NCI-H146 (cell line): ENCODE measurements around the gene NUFIP1.
"Not testable (repeated sequence)": the region's sequence is repeated elsewhere in the genome, so short reads cannot be mapped to it uniquely, and the experiment has no call there.

Experiments used
- DNase-seq: peaks from one replicate; lab custom pipeline; 2025; lab: John Stamatoyannopoulos, UW

NUFIP1 gene

DNA sequence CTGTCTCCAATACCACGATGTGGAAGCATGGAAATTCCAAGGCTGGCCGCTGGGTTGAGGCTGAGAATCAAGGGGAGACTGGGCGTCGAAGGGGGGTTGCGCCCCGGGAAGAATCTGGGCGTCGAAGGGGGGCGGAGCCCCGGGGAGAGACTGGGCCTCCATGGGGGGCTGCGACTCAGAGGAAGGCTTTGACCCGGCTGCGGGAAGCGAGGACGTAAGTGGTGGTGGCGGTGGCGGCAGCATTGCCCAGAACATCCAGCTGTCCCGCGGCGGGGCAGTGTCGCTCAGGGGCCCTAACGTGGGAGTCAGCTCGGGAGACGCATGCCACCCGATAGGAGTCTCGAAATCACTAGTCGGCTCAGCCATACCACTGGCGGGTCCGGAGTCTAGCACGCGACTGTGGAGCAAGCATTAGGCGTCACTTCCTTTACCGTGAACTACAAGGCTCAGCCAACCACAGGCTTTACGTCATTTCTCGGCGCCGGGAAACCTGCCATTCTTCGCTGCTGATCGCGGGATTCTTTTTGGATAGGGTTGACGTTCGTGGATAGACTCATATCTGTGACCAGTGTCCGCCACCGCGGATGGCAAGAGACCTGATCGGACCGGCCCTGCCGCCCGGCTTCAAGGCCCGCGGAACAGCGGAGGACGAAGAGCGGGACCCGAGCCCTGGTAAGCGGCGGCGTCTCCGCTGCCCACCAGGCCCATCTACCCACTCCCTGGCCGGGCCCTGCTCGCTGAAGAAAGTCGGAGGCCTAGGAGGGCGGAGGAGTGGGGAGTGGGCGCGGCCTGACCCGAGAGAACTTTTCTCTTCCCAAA is at the start of gene NUFIP1, which contains the start of gene GPALPP1:
Gene NUFIP1, minus strand, starts transcription at position 401 of the 819 bp plus-strand sequence. Its CDS starts 35 bp downstream, at position 366.
Gene GPALPP1, plus strand, starts transcription at position 468 of the 819 bp plus-strand sequence. Its CDS starts 117 bp downstream, at position 585.
- peak; percentile 90 for DNase-seq

DNA sequence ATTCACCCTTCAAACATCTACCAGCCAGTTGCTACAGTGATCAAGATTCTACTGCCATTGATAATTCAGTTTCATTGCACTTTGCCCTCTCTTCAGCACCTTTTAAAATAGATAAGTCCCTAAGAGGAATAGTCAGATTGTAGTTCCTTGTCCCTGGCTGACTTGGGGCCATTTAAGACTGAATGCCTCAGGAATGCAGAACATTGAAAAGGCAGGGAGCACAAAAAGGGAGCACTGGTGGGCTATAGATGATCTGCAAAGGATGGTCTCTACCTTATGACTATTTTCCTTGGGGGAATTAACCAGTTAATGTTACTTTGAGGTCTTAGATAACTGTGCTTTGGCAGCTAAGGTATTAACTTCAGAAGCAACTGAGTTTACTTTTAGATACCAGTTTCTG is 46.9 kb upstream of the NUFIP1 start:
- DNase-seq, result no peak

DNA sequence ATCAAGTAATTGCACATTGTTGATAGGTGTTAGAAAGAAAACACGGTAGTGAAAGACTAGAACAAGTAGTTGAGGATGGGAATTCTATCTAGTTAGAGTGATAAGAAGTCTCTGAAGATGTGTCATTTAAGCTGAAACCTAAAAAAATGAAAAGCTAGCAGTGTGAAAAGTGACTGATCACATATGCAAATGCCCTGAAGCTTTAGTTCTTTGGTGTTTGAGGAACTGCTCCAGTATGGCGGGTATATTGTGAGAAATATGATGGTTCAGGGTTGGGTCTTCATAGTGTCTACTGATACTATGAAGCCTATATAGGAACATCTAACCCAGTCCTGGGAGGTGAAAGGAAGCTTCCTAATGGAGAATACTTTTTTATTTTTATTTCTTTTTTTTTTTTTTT is 45.1 kb upstream of the NUFIP1 start:
- no peak for DNase-seq

DNA sequence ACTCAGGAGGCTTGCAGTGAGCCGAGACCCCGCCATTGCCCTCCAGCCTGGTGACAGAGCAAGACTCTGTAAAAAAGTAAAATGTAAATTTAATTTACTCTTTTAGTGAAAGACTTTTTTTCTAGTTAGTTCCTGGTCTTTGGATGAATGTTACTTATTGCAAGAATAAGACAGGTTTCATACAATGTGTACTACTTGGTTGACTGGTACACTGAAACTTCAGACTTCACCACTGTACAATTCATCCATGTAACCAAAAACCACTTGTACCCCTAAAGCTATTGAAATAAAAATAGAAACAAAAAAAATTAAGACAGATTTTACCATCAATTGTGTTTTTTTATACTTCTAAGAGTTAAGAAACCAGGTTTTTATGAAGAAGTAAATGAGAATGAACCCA is 35.6 kb upstream of the NUFIP1 start:
- DNase-seq, result no peak

DNA sequence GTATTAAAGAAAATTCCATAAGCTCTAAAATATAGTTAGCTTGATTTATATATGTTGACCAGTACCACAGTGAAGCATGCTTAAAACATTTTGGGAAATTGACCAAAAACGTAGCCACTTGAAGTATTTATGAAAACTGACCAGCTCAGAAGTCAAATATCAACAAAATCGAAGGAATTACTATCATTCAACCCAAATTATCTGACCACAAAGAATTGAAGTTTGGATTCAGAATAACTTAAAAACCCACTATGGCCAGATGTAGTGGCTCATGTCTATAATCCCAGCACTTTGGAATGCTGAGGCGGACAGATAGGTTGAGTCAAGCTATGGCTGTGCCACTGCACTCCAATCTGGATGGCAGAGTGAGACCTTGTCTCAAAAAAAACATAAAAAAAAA is 32.0 kb upstream of the NUFIP1 start:
- no peak for DNase-seq

DNA sequence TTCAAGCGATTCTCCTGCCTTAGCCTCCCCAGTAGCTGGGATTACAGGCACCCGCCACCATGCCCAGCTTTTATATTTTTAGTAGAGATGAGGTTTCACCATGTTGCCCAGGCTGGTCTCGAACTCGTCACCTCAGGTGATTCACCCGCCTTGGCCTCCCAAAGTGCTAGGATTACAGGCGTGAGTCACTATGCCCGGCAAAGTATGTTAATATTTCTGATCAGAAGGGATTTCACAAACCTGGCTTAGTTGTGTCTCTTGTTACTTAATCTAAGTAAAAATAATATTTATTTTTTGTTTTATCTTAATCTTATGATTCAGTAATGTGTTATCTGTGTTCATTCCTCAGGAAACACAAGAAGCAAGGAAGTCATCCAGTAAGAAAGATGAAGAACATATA is 30.7 kb upstream of the NUFIP1 start:
- not testable (repeated sequence) for DNase-seq

DNA sequence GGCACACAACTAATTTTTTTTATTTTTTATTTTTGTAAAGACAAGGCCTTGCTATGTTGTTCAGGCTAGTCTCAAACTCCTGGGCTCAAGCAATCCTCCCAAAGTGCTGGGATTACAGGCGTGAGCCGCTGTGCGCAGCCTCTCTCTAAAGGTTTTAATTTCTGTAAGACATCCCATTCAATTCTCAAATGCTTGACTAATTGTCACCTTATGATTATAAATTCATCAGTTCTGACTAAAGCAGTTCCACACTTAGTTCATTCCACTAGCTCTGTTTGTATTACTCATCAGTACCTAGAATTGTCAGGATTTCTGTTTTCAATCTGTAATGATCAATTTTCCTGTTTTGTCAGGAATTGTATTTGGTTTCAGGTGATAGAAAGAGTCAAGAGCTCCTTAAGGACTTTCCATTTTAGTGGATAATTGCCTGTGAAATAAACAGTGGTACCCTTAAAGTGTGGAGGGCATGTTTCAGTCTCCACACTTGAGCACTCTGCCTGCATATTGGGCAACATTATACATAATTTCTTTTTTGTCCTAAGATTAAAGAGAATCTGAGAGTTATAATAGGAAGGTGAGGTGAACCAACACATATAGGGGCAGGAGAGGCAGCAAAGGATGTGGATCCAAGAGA is 27.6 kb upstream of the NUFIP1 start:
- no peak for DNase-seq

DNA sequence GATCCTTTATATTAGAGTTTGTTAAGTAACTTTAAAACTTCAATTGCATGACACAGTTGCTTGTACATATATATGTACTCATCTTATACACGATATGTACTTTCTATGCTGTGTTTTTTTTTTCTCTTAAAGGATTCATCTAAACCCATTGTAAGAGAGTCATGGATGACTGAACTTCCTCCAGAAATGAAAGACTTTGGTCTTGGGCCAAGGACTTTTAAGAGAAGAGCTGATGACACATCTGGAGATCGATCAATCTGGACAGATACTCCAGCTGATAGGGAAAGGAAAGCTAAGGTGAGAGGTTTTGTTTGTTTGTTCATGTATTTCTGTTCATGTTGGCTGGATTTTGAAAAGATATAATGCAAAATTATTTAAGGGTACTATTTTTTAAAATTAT is 26.0 kb upstream of the NUFIP1 start:
- no peak for DNase-seq

DNA sequence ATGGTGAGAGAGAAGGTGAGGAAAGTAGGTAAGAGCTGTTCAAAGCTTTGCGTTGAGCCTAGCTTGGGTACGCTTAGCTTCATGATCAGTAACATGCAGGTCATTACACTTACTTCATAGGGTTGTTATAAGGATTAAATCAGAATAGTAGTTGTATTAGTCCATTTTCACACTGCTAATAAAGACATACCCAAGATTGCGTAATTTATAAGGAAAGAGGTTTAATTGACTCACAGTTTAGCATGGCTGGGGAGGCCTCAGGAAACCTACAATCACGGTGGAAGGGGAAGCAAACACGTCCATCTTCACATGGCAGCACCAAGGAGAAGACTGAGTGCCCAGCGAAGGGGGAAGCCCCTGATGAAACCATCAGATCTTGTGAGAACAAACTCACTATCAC is 21.9 kb upstream of the NUFIP1 start:
- no peak for DNase-seq

DNA sequence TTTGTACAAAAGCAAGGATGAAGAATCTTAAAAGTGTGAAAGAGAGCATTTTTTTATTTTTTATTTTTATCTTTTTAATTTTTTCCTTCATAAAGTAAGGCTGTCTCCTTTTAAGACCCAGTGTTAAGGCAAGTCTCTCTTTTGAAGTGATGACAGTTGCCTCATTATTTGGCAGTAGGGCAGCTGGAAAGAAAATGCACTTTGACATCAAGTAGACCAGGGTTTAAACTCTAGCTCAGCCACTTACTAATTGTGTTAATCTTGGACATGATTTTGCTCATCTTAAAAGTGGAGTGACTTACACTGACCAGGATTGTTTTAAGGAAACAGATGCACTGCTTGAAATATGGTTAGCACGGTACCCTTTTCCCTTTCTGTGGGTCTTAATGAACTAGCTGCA is 18.6 kb upstream of the NUFIP1 start:
- DNase-seq, result no peak

DNA sequence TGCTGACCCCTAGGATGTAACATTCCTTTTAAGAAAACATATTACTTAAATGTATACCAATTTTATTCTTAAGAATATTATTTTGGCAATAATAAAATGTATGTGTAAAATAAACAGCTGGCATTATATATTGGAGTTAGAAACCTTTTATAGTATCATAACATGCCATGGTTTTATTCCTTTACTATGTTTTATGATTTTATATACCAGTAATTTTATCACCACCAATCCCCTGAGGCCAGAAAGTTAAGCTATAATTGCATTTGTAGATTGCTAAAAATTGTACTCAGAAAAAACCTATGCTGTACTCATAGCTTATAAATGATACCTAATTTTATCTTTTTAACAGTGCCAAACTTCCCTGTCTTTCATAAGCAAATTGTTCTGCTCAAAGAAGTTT is 18.0 kb upstream of the NUFIP1 start:
- DNase-seq, result no peak

DNA sequence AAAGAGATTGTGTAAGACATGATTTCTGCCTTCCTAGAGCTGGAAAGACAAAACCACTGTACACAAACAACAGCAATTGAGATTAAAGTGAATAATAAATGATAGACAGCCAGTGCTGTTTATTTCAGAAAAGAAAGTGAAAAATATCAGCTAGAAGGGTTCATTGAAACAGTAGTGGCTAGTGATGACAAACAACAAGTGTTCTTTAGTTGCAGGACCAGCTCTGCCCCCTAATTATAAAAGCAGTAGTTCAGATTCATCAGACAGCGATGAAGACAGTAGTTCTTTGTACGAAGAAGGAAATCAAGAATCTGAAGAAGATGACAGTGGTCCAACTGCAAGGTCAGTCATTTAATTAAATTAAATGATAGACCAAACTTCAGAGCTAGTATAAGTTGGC is 14.8 kb upstream of the NUFIP1 start:
- no peak for DNase-seq

DNA sequence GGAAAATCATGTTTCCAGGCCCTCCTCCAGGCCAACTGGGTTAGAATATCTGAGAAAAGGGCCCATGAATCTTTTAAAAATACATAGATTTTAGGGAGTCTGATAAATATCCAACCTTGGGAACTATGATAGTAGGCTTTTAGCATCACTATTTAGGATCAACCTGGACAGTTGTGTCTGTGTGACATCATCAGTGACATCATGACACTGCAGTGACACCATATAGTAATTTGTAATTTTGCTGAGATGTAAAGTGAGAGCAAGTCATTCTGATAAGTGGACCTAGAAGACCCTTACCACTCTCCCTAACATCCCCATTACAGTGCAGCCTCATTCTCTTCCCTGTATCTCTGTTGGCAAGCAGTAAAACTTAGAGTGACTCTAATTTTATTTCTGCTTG is 14.1 kb upstream of the NUFIP1 start:
- DNase-seq, result no peak

DNA sequence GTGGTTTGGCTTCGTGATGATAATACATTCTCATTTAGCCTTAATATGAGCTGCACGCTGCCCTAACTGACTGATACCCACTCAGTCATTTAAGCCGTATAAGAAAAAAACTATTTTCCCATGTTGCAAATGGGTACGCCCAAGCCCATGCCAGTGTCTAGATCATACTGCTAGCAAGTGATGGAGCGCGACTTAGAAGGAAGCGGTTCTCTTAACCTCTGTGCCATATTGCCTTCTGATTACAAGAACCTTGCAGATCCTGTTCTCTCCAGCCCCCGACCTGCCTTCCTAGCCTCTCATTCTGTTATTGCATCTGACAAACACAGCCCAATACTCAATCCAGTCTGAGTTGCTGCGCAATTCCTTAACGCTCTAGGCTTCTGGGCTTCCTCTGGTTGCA is 670 bp upstream of the NUFIP1 start:
- DNase-seq, result no peak

DNA sequence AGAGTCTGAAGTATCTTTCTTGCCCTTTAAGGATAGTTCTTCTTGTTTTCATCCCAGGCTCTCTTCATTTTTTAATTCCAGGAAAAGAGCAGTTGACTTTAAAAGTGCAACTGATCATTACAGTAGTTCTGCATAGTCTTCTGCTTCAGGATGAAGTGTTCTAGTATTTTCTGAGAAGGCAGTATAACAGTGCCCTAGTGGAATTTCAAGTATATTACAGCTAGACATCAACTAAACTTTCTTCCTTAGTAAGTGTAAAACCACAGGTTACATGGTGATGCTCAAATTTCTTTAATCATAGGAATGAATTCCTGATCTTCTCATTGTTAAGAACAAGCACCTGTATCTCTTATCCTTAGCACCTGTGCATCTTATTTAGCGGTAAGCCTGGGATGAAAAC is 10.9 kb downstream of the NUFIP1 start:
- no peak for DNase-seq

DNA sequence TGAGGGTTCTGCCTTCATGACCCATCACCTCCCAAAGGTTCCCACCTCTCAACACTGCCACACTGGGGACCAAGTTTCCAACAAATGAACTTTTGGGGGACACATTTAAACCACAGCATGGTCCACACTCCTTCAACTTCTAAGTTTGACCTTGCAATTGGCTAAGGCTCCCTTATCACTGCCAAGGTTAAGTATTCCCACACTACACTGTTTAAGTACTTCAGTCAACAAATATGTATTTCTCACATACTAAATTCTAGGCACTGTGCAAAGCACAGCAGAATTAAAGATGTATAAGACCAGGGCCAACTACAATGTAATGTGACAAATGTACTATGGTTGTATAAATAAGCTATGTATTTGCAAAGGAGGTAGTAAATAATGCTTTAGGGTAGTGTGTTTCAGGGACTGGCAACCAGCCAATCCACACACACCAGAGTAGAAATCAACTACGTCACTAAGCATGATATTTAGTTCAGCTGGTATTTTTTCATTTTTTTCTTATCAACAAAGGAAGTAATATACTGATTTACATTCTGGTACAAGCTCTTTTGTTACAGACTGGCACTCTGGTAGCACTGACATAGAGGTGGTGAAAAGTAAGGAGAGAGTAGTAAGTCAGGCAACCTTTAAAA is 12.2 kb downstream of the NUFIP1 start:
- DNase-seq, result no peak

DNA sequence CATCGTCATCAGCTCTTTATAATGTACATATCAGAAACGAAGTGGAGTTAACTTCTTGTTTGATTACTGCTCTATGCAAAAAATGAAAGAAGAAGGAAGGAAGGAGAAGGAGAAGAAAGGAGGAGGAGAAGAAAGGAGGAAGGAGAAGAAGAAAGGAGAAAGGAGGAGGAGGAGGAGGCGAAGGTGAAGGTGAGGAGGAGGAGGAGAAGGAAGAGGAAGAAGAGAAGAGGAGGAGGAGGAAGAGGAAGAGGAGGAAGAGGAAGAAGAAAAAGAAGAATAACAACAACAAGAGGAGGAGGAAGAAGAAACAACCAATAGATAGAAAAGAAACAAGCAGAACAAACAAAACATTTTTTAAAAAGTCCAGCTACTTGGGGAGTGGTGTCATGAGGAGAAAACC is 13.1 kb downstream of the NUFIP1 start:
- no peak for DNase-seq

DNA sequence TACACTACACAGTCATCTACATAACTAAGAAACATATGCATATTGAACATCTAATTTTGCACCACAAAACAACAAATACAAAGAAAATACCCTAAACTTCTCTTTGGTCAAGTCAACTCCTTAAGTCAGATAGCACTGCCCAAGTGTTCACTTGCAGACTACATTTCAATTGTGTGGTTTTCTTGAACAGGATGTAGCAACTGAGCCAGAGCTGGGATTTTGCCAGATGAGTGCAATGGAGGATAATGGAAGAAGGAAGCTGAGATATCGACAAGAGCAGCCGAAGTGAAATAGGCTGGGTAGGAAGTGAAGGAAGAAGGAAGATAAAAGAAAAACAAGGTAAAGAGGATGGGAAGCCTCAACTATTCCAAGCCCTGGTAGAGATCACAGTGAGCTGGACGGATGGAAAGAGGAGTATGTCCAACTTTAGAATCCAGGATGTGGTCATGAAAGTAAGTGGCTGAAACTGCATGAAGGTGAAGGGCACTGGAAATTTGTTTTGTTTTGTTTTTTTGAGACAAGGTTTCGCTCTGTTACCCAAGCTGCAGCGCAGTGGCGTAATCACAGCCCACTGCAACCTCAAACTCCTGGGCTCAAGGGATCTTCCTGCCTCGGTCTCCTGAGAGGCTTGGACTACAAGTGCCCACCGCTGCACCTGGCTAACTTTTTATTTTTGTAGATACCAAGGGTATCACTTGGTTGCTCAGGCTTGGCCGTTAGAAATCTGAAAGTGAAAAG is 15.0 kb downstream of the NUFIP1 start:
- DNase-seq, result no peak

DNA sequence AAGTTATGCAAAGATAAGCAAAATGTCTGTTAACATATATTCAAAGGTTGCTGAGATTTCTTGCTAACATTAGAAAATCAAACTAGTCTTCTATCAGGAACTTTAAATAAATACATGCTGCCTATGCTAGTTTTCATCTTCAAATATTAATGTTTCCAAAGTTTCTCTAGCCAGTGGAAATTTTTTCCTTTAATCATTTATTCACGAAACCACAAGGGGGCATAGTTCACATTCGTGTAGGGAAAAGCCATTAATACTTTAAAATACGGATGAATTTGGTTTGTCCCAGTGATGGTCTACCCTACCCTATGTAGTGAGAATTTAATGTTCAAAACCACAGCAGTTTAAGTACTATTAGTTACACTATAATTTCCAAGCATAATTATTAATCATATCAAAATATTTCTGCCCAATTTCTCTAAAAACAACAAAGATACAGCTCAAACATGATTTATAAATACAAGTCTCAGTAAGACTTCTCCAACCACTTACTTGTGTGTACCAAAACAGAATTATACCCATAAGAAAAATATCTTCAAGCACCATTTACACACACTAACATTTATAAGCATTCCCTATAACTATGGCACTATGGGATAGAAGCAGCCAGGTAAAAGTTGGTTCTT is 16.2 kb downstream of the NUFIP1 start:
- DNase-seq, result peak; percentile 15

DNA sequence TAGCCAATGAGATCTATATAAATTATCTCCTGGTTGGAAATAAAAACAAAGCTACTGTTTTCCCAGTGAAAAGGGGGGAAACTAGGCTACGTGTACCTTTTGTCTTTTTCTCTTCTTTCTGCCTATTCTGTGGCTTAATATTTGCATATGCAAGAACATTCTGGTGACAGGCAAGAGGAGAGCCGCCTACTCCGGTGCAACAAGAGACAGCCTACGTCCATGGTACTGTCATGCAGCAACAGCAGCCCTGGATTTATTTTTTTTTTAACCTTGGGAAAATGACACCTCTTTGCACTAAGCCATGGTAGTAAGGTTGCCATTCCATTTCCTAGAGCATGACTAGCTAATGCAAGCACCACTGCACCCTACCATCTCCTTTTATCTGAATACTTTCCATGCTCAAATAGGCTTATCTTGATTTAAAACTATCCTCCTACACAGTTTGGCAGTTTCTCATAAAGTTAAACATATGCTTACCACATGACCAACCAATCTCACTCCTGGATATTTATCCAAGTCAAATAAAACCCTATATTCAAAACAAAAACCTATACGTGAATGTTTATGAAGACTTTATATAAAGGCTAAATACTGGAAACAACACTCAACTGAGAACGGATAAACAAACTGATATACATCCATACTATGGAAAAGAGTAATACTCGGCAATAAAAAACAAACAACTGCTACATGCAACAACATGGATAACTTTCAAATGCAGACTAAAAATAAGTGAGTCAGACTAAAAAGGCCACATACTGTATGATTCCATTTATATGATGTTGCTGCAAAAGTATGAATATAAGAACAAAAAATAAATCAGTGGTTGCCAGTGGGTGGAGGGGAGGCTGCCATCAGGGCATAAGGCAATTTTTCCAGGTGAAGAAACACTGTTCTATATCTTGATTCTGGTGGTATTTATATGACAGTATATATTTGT is 17.3 kb downstream of the NUFIP1 start:
- no peak for DNase-seq
